H1 (cell line): ENCODE data around the gene DNM1L. TPM values are rescaled to one million over a fixed set of nuclear protein-coding genes. Genes with fewer than 3 reads are reported as not detected.

Experiments used
- CTCF ChIA-PET: fragments of 300-600 bp; sonication (Branson Sonifier 250); formaldehyde crosslinking; loops from one replicate; lab custom pipeline; 2021; ENCODE audit not compliant: partially characterized antibody; lab: Charles Lee
- POLR2A ChIA-PET: fragments of 300-600 bp; sonication (Branson Sonifier 250); formaldehyde crosslinking; loops from one replicate; lab custom pipeline; 2021; ENCODE audit warnings: inconsistent platforms; ENCODE audit not compliant: partially characterized antibody; lab: Charles Lee
- DNase-seq, 2 experiments: peaks; one replicate each; pipeline versions ENCODE4 v3.0.0 to v3.0.0-alpha.2; 2010 to 2022; ENCODE audit warnings: low spot score in 2 of 2, low read depth in 1 of 2, mixed read lengths in 1 of 2
- FAIRE-seq: peaks from 2 replicates; lab custom pipeline; 2011; peaks lifted over from hg19 to GRCh38; lab: Jason Lieb, UNC
- H2AFZ ChIP-seq: 2 replicates; pipeline ENCODE4 v1.8.1; 2012; ENCODE audit warnings: low read length, inconsistent platforms
- H2AK5ac ChIP-seq: 2 replicates; pipeline ENCODE4 v1.6.1; 2013; ENCODE audit warnings: low read depth, low read length
- H2BK120ac ChIP-seq: replicated peaks from 2 replicates; pipeline ENCODE3; 2013; ENCODE audit warnings: low read depth, low read length, inconsistent platforms
- H2BK12ac ChIP-seq: 2 replicates; pipeline ENCODE4 v1.6.1; 2013; ENCODE audit warnings: low read depth, low read length
- H2BK15ac ChIP-seq: 2 replicates; pipeline ENCODE4 v1.6.1; 2013; ENCODE audit warnings: low read length
- H2BK20ac ChIP-seq: 2 replicates; pipeline ENCODE4 v1.6.1; 2013; ENCODE audit warnings: low read length
- H2BK5ac ChIP-seq: 2 replicates; pipeline ENCODE4 v1.6.1; 2013; ENCODE audit warnings: low read depth, low read length
- H3K14ac ChIP-seq: 2 replicates; pipeline ENCODE4 v1.6.1; 2013; ENCODE audit warnings: inconsistent platforms; ENCODE audit not compliant: insufficient read length
- H3K18ac ChIP-seq: 2 replicates; pipeline ENCODE4 v1.6.1; 2013; ENCODE audit warnings: low read length; ENCODE audit errors: extremely low read depth
- H3K23ac ChIP-seq: 2 replicates; pipeline ENCODE4 v1.6.1; 2013; ENCODE audit warnings: inconsistent platforms; ENCODE audit not compliant: insufficient read length
- H3K23me2 ChIP-seq: 2 replicates; pipeline ENCODE4 v1.6.1; 2013; ENCODE audit warnings: low read depth, low read length
- H3K27ac ChIP-seq: 2 replicates; pipeline ENCODE4 v1.6.1; 2011; ENCODE audit warnings: low read depth, low read length, inconsistent platforms
- H3K27me3 ChIP-seq, 4 experiments: replicated peaks in 1 of 4; 1 replicate in 1 of 4; 2 replicates in 3 of 4; pipeline versions ENCODE4 v1.6.1 to v1.8.1; 2011 to 2013; ENCODE audit warnings: low read length in 3 of 4, mild to moderate bottlenecking in 3 of 4, inconsistent platforms in 2 of 4, mixed read lengths in 2 of 4, moderate library complexity in 1 of 4; ENCODE audit not compliant: control insufficient read depth in 3 of 4, insufficient read depth in 3 of 4; ENCODE audit errors: extremely low read depth in 1 of 4
- H3K36me3 ChIP-seq, 4 experiments: 2 replicates each; pipeline versions ENCODE4 v1.6.1 to v1.8.1; 2011 to 2013; ENCODE audit warnings: mild to moderate bottlenecking in 4 of 4, low read length in 3 of 4, moderate library complexity in 2 of 4, control low read depth in 1 of 4, inconsistent platforms in 1 of 4; ENCODE audit not compliant: insufficient read depth in 4 of 4, control insufficient read depth in 2 of 4
- H3K4ac ChIP-seq: replicated peaks from 2 replicates; pipeline ENCODE3; 2013; ENCODE audit warnings: low read length, low read depth, mixed read lengths, inconsistent platforms; ENCODE audit not compliant: insufficient read length
- H3K4me1 ChIP-seq, 4 experiments: replicated peaks in 1 of 4; 1 replicate in 1 of 4; 2 replicates in 3 of 4; pipeline versions ENCODE4 v1.6.1 to v1.8.1; 2011 to 2013; ENCODE audit warnings: low read length in 3 of 4, inconsistent platforms in 2 of 4, mixed read lengths in 1 of 4; ENCODE audit not compliant: insufficient read depth in 4 of 4, control insufficient read depth in 3 of 4
- H3K4me2 ChIP-seq, 2 experiments: 2 replicates each; pipeline versions ENCODE4 v1.6.1 to v1.8.1; 2011 to 2013; ENCODE audit warnings: low read depth in 2 of 2, low read length in 2 of 2, control low read depth in 1 of 2, inconsistent platforms in 1 of 2, mild to moderate bottlenecking in 1 of 2; ENCODE audit not compliant: insufficient read depth in 1 of 2
- H3K4me3 ChIP-seq, 4 experiments: fragments of 200-600, 300-600 bp in 1 of 4; sonication (generic), shearing (Covaris generic), sonication (Bioruptor Twin) in 1 of 4; 2 replicates each; pipeline versions ENCODE4 v1.5.1 to v1.8.1; 2011 to 2016; ENCODE audit warnings: low read length in 4 of 4, low read depth in 3 of 4, control low read depth in 2 of 4, inconsistent platforms in 2 of 4, mild to moderate bottlenecking in 2 of 4, mixed read lengths in 1 of 4, moderate library complexity in 1 of 4; ENCODE audit not compliant: insufficient read depth in 2 of 4; ENCODE audit errors: extremely low read depth in 1 of 4
- H3K56ac ChIP-seq: replicated peaks from 2 replicates; pipeline ENCODE3; 2013; ENCODE audit warnings: low read depth, mild to moderate bottlenecking, mixed read lengths, low read length, inconsistent platforms; ENCODE audit not compliant: insufficient read length
- H3K79me1 ChIP-seq: 2 replicates; pipeline ENCODE4 v1.6.1; 2013; ENCODE audit warnings: low read depth, low read length, control low read depth
- H3K79me2 ChIP-seq, 2 experiments: 2 replicates each; pipeline versions ENCODE4 v1.6.1 to v1.8.1; 2012 to 2013; ENCODE audit warnings: low read length in 2 of 2, mild to moderate bottlenecking in 2 of 2, inconsistent platforms in 1 of 2; ENCODE audit not compliant: insufficient read depth in 2 of 2, control insufficient read depth in 1 of 2
- H3K9ac ChIP-seq, 4 experiments: replicated peaks in 1 of 4; 1 replicate in 1 of 4; 2 replicates in 3 of 4; pipeline versions ENCODE4 v1.6.1 to v1.8.1; 2011 to 2013; ENCODE audit warnings: low read depth in 3 of 4, low read length in 3 of 4, control low read depth in 2 of 4, mild to moderate bottlenecking in 2 of 4, moderate library complexity in 2 of 4, inconsistent platforms in 1 of 4; ENCODE audit errors: extremely low read depth in 1 of 4
- H3K9me3 ChIP-seq, 2 experiments: 2 replicates each; pipeline versions ENCODE4 v1.6.1 to v1.8.1; 2012 to 2013; ENCODE audit warnings: mild to moderate bottlenecking in 2 of 2, moderate library complexity in 2 of 2, control low read depth in 1 of 2, inconsistent platforms in 1 of 2, low read depth in 1 of 2, low read length in 1 of 2, mixed read lengths in 1 of 2; ENCODE audit not compliant: insufficient read depth in 2 of 2
- H4K20me1 ChIP-seq, 2 experiments: replicated peaks in 1 of 2; 2 replicates each; pipeline versions ENCODE3 to v1.8.1; 2011 to 2013; ENCODE audit warnings: inconsistent platforms in 2 of 2, low read length in 2 of 2, mild to moderate bottlenecking in 1 of 2; ENCODE audit not compliant: insufficient read depth in 2 of 2, control insufficient read depth in 1 of 2
- H4K5ac ChIP-seq: 2 replicates; pipeline ENCODE4 v1.6.1; 2013; ENCODE audit warnings: low read length, low read depth, mixed read lengths, inconsistent platforms; ENCODE audit not compliant: insufficient read length
- H4K8ac ChIP-seq: 2 replicates; pipeline ENCODE4 v1.8.0; 2013; ENCODE audit warnings: mild to moderate bottlenecking, moderate library complexity, low read length, inconsistent platforms; ENCODE audit not compliant: insufficient read depth; ENCODE audit errors: extremely low read depth
- H4K91ac ChIP-seq: replicated peaks from 2 replicates; pipeline ENCODE3; 2013; ENCODE audit warnings: low read length, mixed read lengths, inconsistent platforms; ENCODE audit not compliant: insufficient read length
- BACH1 ChIP-seq: IDR thresholded peaks from 2 replicates; pipeline ENCODE4 v1.6.1; 2012; ENCODE audit warnings: low read length, improper control_type of control experiment
- GABPA ChIP-seq: IDR thresholded peaks from 2 replicates; pipeline ENCODE4 v1.6.1; 2011; ENCODE audit warnings: mild to moderate bottlenecking, low read length, moderate library complexity, borderline replicate concordance; ENCODE audit not compliant: insufficient read depth
- HDAC2 ChIP-seq, 2 experiments: fragments of 300-600 bp in 1 of 2; sonication (generic) in 1 of 2; IDR thresholded peaks; 2 replicates each; pipeline ENCODE4 v1.6.1; 2011 to 2012; ENCODE audit warnings: low read depth in 2 of 2, low read length in 2 of 2, mild to moderate bottlenecking in 2 of 2, moderate library complexity in 2 of 2, borderline replicate concordance in 1 of 2, inconsistent platforms in 1 of 2
- KDM1A ChIP-seq: fragments of 200-600, 300-600 bp; sonication (generic); IDR thresholded peaks from 2 replicates; pipeline ENCODE4 v1.7.1; 2016; ENCODE audit warnings: mild to moderate bottlenecking, low read length, borderline replicate concordance
- MAX ChIP-seq: IDR thresholded peaks from 2 replicates; pipeline ENCODE4 v1.6.1; 2012; ENCODE audit warnings: inconsistent platforms
- POLR2A ChIP-seq, 2 experiments: IDR thresholded peaks; 1 replicate in 1 of 2; 2 replicates in 1 of 2; pipeline ENCODE4 v1.6.1; 2011; ENCODE audit warnings: low read depth in 2 of 2, low read length in 2 of 2, mild to moderate bottlenecking in 2 of 2; ENCODE audit errors: control extremely low read depth in 1 of 2
- SP1 ChIP-seq: IDR thresholded peaks from 2 replicates; pipeline ENCODE4 v1.6.1; 2011; ENCODE audit warnings: low read depth, low read length
- SUZ12 ChIP-seq: fragments of 200-600 bp; sonication (generic); IDR thresholded peaks from 2 replicates; pipeline ENCODE4 v1.6.1; 2012; ENCODE audit warnings: mild to moderate bottlenecking, inconsistent platforms, low read length, moderate library complexity, mixed read lengths
- TAF1 ChIP-seq: IDR thresholded peaks from 2 replicates; pipeline ENCODE4 v1.6.1; 2011; ENCODE audit warnings: mild to moderate bottlenecking, low read depth, low read length
- TAF7 ChIP-seq: optimal IDR thresholded peaks from 2 replicates; pipeline ENCODE3; 2011; ENCODE audit warnings: low read depth, mild to moderate bottlenecking, inconsistent platforms, low read length, moderate library complexity, borderline replicate concordance
- TBP ChIP-seq: IDR thresholded peaks from 2 replicates; pipeline ENCODE4 v1.6.1; 2011; ENCODE audit warnings: low read depth, low read length, improper control_type of control experiment
- ZNF274 ChIP-seq: IDR thresholded peaks from 2 replicates; pipeline ENCODE4 v1.7.0; 2012; ENCODE audit warnings: low read length, borderline replicate concordance; ENCODE audit errors: extremely low read depth
- WGBS, 2 experiments: shearing (Covaris generic) in 1 of 2; methylation state at CpG; one replicate each; pipeline versions ENCODE4 v1.1.6 to v1.1.7; 2013 to 2015; ENCODE audit warnings: low lambda C conversion rate in 2 of 2, mixed read lengths in 2 of 2, inconsistent platforms in 1 of 2, low coverage in 1 of 2, missing lambda C conversion rate in 1 of 2; ENCODE audit not compliant: insufficient replicate concordance in 2 of 2, insufficient coverage in 1 of 2, insufficient read length in 1 of 2; ENCODE audit errors: extremely low coverage in 1 of 2, missing lambda C conversion rate in 1 of 2; 5-methylcytosine and 5-hydroxymethylcytosine counted together
- polyA plus RNA-seq, 7 experiments: library from polyadenylated mRNA; depleted of rRNA in 3 of 7; stranded (reverse) in 5 of 7; unstranded in 2 of 7; fragments of >200 nt in 5 of 7; fragments of 200-250 nt in 2 of 7; gene quantifications; 1 replicate in 5 of 7; 2 replicates in 1 of 7; 4 replicates in 1 of 7; pipeline versions ENCODE4 v1.2.1 to v1.2.3, GENCODE V29; 2011 to 2013; ENCODE audit warnings: missing spikeins in 2 of 7, mixed read lengths in 2 of 7
- total RNA-seq: library from RNA; stranded (reverse); fragmentation: NEBNext Ultra II Directional; extraction: Animal tissue kit (Norgen Biotek cat#: 25700); gene quantifications from 2 replicates; pipeline ENCODE4 v1.2.1, GENCODE V29; 2021

Gene DNM1L
- total and polyA plus RNA-seq, 2 of the 8 experiments (the other 6 are each of a cell fraction or from before 2014, with no cell fraction given): 23.7 to 93.9 TPM

- no peak overlapping the region for H2AFZ ChIP-seq
- no peak overlapping the region for H2BK5ac ChIP-seq
- no peaks in the 10 kb centered on the region for H3K79me2 ChIP-seq
- CTCF ChIA-PET: no interaction called here
- H3K79me1 ChIP-seq: no peaks in the 10 kb centered on the region
- H2BK12ac ChIP-seq: no peak overlapping the region
- FAIRE-seq (no peak), DNase-seq (no peak)
- H2AK5ac ChIP-seq: no peak overlapping the region
- H3K9me3 ChIP-seq: no peaks in the 10 kb centered on the region
- H3K14ac ChIP-seq: no peak overlapping the region
- H3K4me1 ChIP-seq: no peaks in the 10 kb centered on the region
- H3K4me2 ChIP-seq: no peak overlapping the region
- H3K27ac ChIP-seq: no peak overlapping the region
- H3K27me3 ChIP-seq: no peaks in the 10 kb centered on the region
- H4K5ac ChIP-seq: no peak overlapping the region
- no peak overlapping the region for H3K4ac ChIP-seq
- H3K23ac ChIP-seq: no peak overlapping the region
- no peak overlapping the region for H4K91ac ChIP-seq
- H3K56ac ChIP-seq: no peak overlapping the region
- no peak for TF ChIP-seq POLR2A (IDR thresholded peaks at IDR 0.05; ENCODE audit: control extremely low read depth in 1 of 2, low read depth in 2 of 2, low read length in 2 of 2)
- TF ChIP-seq TAF1: no peak
- TF ChIP-seq KDM1A: no peak
- no peak for TF ChIP-seq ZNF274
- TF ChIP-seq HDAC2 (IDR thresholded peaks at IDR 0.05; ENCODE audit: borderline replicate concordance in 1 of 2, low read depth in 2 of 2, low read length in 2 of 2): no peak
- no peak for TF ChIP-seq SP1
- no peak for TF ChIP-seq MAX
- TF ChIP-seq SUZ12: no peak
- TF ChIP-seq BACH1: no peak
- TF ChIP-seq TAF7: no peak
- no peak for TF ChIP-seq TBP
- no peak for TF ChIP-seq GABPA
- H2BK15ac ChIP-seq: no peak overlapping the region
- H4K20me1 ChIP-seq: no peaks in the 10 kb centered on the region
- H3K36me3 ChIP-seq: peaks cover 0 to 35% (median 4%) of the 10 kb centered on the region in 4 experiments; a peak in 5 of 8 replicates
- no peak overlapping the region for H3K9ac ChIP-seq
- no peak overlapping the region for H2BK120ac ChIP-seq
- H2BK20ac ChIP-seq: no peak overlapping the region
- H3K23me2 ChIP-seq: no peaks in the 10 kb centered on the region
- no peak overlapping the region for H3K4me3 ChIP-seq
- POLR2A ChIA-PET: interaction anchor here (1.0 kb wide), 1 partner anchor 18 kb away, joined by 3 read pairs; no protein-coding TSS in a partner anchor
- H4K8ac ChIP-seq: no peak overlapping the region
- WGBS, 2 experiments: 86% methylated on average over 2 of the region's 2 CpGs; no CpG with 5 or more reads in 1 of the 2 experiments
- H3K18ac ChIP-seq: no peak overlapping the region
Measured at GRCh38 chr12:32718926-32719325, 39.8 kb downstream of the DNM1L start.
